ENCODE data around the gene SLC35E1.

The SLC35E1 gene

GRCh38 chr19:16579381-16579780 is 7.2 kb upstream of the SLC35E1 start:
- H3K27ac ChIP-seq: peak overlapping the region; percentile 86; the same call in 1 of the 2 replicates
- TF ChIP-seq, protein P1, sequence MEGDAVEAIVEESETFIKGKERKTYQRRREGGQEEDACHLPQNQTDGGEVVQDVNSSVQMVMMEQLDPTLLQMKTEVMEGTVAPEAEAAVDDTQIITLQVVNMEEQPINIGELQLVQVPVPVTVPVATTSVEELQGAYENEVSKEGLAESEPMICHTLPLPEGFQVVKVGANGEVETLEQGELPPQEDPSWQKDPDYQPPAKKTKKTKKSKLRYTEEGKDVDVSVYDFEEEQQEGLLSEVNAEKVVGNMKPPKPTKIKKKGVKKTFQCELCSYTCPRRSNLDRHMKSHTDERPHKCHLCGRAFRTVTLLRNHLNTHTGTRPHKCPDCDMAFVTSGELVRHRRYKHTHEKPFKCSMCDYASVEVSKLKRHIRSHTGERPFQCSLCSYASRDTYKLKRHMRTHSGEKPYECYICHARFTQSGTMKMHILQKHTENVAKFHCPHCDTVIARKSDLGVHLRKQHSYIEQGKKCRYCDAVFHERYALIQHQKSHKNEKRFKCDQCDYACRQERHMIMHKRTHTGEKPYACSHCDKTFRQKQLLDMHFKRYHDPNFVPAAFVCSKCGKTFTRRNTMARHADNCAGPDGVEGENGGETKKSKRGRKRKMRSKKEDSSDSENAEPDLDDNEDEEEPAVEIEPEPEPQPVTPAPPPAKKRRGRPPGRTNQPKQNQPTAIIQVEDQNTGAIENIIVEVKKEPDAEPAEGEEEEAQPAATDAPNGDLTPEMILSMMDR (conservative IDR thresholded peaks at IDR 0.05): no peak

DNA sequence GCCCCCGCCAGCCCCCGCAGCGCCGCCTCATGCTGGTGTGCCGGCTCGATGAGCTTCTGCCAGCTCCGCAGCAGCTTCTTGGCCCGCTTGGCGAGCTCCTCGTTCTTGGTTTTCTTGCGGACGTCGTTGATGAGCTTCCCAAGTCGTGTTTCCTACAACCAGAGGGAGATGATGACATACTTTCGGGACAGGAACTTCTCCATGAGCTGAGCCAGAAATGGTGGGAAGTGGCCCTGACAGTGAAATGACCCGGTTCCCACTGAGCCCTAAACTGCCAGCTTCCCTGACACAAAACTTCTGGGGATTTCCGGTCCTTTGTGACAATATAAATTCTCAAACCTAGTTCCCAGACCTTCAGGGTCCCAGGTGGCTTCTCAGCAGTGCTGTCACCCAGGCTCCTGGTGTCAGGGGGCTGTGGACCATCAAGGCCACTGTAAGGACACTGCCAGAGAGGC is 5.3 kb upstream of the SLC35E1 start:
- TF ChIP-seq, protein P1 (conservative IDR thresholded peaks at IDR 0.05): no peak
- H3K27ac ChIP-seq: no peak overlapping the region

DNA sequence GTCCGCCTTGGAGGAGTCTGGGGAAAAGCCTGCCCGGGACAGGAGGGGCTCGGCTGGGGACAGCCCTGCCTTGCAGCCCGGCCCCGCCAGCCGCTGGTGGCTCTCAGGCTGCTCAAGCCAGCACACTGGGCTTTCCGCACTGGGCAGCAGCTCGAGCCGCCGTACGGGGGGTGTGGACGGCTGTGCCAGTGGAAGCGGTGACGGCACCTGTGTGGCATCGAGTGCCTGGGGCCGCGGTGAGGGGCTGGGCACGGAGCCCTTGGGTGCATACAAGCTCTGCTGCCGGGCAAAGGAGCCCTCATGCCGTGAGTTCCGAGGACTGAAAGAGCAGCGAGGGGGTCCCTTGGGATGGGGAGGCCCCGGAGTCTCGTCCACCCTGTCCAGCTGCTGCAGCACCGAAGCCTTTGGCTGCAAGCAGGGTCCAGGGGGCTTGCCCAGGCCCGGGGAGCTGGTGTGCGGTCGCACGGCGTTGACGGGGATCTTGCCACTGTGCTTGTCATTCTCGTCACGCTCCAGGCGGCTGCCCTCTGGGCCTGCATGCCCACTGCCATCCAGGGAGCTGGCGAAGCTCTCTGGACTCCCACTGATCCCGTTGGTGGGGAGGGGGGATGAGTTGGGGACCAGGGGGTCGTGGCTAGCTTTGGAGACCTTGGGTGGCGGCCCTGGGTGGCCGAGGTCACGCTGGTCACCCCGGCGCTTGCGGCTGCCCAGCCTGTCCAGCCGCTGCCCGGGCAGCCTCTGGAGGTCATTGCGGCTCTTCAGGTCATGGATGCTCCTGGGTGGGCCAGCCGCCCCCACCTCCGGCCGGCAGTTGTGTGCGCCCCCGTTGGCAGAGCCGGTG is 4.7 kb upstream of the SLC35E1 start:
- TF ChIP-seq, protein P1 (conservative IDR thresholded peaks at IDR 0.05): no peak
- H3K27ac ChIP-seq: no peak overlapping the region

GRCh38 chr19:16575861-16576689 is 3.9 kb upstream of the SLC35E1 start:
- peak overlapping the region; percentile 100 for H3K27ac ChIP-seq
- TF ChIP-seq, protein P1 (conservative IDR thresholded peaks at IDR 0.05): no peak

GRCh38 chr19:16575282-16575681 is 3.1 kb upstream of the SLC35E1 start:
- H3K27ac ChIP-seq: peak overlapping the region; percentile 100
- TF ChIP-seq, protein P1 (conservative IDR thresholded peaks at IDR 0.05): no peak

DNA sequence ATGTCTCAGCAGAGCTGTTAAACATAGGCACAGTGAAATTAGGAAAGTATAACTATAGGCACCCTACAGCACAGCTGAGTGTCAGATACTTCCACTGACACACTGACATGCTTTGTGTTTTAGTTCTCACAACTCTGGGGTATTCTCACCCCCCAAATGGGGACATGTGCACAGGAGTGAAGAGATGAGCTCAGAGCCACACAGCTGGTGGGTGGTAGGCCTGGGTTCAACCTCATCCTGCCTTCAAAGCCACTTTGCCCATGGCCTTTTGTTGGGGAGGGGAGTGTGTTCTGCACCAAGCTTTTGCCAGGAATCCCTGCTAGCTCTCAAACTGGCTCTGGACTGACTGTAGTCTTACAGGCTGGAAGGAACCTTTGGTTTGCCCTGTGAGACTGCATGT is 1.7 kb upstream of the SLC35E1 start:
- TF ChIP-seq, protein P1 (conservative IDR thresholded peaks at IDR 0.05): no peak
- H3K27ac ChIP-seq: peak overlapping the region; percentile 100

- H3K27ac ChIP-seq: peak overlapping the region; percentile 100
- TF ChIP-seq, protein P1 (conservative IDR thresholded peaks at IDR 0.05): no peak
Measured at GRCh38 chr19:16573296-16573695, 1.1 kb upstream of the SLC35E1 start.

Measured in VCaP (cell line).